ENCODE data around the gene C10orf90. TPM values are rescaled to one million over a fixed set of nuclear protein-coding genes. Genes with fewer than 3 reads are reported as not detected.

Gene C10orf90, protein sequence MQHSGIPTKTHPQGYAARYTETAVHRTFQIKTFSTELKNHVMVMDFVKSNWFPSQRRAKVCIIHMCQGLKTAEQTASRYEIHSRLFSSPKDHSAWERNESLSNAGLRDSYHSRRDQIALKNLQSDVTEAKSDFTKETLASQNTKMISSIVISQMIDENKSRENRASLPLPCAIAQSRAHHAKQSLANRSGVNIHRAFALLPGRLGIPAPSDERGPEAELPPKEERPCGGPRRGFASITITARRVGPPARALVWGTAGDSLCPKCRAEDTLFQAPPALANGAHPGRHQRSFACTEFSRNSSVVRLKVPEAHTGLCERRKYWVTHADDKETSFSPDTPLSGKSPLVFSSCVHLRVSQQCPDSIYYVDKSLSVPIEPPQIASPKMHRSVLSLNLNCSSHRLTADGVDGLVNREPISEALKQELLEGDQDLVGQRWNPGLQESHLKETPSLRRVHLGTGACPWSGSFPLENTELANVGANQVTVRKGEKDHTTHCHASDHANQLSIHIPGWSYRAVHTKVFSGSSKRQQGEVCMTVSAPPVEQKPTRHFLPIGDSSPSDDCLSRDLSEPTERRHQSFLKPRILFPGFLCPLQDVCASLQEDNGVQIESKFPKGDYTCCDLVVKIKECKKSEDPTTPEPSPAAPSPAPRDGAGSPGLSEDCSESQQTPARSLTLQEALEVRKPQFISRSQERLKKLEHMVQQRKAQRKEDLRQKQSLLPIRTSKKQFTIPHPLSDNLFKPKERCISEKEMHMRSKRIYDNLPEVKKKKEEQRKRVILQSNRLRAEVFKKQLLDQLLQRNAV
- 2.8 to 3.3 TPM (median 2.9 TPM) in 5 replicates for total RNA-seq (2022; extraction: Qiagen RNA extraction; ENCODE audit: low read depth)

DNA sequence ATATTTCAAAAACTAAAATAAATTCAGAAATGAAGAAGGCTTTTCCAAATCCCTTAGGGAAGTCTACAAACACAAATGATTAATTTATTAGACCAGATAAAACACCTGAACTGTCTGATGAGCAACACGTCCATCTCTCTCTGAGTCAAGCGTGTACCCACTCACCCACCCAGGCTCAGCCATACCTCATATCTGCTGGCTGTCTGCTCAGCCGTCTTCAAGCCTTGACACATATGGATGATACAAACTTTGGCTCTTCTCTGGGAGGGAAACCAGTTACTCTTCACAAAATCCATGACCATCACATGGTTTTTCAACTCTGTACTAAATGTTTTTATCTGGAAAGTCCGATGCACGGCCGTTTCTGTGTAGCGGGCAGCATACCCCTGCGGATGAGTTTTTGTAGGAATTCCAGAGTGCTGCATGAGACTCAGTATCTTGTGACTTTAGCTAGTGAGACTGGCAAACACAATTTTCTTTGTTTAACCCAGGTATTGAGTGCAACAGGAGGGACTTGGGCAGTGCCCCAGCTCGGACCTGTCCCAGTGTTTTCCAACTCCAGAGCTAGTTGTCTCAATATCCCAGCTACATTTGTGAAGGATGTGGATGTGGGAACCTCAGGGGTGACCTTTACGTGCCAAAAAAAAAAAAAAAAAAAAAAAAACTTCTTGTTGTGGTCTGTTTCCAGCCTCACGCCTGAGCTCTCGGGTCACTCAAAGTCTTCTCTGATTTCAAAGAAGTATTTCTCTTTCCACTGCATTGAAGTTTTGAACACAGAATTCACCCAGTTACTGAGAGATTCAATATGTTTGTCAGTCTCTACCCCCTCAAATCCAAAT lies at the start of gene C10orf90:
Gene C10orf90 (minus strand): TSS at position 638 of the 839 bp plus-strand sequence. CDS start 213 bp downstream, at position 425.

DNA sequence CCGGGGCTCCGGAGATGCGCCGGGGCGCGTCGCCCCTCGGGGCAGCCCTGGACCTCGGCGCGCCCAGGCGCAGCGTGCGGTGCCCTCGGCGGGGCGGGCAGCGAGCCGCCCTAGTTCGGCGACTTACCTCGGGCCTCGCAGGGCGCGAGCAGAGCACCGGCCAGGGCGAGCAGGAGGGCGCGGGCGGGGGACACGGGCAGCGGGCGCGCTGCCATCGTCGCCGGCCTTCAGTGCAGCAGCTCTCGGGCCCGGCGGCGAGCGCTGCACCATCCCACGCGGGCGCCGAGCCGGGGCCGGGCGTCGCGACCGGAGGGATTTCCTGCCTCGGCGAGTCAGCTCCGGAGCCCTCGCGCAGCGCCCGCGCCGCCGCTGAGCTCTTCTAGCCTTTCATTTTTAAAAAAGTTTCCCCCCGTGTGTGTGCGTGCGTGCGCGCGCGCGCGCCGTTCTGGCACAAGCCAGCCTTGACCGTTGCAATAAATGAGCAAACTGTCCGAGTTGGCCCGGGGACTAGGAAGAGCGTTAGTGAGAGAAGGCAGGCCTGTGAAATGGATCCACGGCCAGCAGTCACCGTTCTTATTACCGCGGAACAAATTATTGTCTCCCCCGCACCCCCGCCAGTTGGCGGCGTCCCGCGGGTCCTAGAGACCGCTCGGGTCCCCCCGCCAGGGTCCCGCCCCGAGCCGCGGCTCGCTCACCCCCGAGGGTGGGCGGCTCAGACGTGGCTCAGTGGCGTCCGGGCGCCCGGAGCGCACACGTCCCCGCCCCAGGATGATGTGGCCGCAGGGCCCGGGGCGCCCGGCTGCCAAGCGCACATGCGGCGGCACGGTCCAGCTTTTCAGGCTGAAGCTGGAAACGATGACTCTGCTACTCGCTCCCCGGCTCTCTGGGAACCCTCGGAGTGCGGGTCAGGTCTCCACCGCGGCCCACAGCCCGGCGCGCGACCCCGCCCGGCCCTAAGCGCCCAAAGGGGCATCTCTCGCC lies 282.3 kb downstream of the C10orf90 start, which contains the start of gene ADAM12:
Gene ADAM12 (minus strand): TSS at position 547 of the 981 bp plus-strand sequence. CDS start 332 bp downstream, at position 215.

Other genes with a start within 250 kb of the C10orf90 start
- gene DOCK1, start 234.7 kb upstream of the C10orf90 start, total RNA-seq (2022; extraction: Qiagen RNA extraction; ENCODE audit: low read depth): 20.7 to 25.9 TPM (median 24.2 TPM) in 5 replicates